ENCODE measurements around the gene CDC40. TPM values are rescaled to one million over a fixed set of nuclear protein-coding genes. Genes with fewer than 3 reads are reported as not detected.

CDC40 gene
- total RNA-seq, 4 donors from 2014 or later, result 12.7 to 29.7 (median 20.5) TPM

DNA sequence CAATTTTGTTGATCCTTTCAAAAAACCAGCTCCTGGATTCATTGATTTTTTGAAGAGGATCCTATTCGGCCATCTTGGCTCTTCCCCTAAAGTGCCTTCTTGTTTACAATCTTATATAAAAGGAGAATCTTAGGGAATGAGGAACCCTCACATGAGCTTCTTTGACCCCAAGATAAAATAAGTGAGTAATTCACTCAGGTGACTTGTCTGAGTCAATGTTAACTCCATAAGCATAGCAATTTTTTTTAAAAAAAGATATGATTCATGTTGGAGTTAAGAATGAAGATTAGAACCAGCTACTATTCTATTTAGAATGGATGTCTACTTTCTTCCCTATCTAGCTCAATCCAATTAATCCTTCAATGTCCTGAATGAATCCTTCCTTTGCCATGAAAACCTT, 21.7 kb upstream of the CDC40 start:
- TF ChIP-seq, protein P1, sequence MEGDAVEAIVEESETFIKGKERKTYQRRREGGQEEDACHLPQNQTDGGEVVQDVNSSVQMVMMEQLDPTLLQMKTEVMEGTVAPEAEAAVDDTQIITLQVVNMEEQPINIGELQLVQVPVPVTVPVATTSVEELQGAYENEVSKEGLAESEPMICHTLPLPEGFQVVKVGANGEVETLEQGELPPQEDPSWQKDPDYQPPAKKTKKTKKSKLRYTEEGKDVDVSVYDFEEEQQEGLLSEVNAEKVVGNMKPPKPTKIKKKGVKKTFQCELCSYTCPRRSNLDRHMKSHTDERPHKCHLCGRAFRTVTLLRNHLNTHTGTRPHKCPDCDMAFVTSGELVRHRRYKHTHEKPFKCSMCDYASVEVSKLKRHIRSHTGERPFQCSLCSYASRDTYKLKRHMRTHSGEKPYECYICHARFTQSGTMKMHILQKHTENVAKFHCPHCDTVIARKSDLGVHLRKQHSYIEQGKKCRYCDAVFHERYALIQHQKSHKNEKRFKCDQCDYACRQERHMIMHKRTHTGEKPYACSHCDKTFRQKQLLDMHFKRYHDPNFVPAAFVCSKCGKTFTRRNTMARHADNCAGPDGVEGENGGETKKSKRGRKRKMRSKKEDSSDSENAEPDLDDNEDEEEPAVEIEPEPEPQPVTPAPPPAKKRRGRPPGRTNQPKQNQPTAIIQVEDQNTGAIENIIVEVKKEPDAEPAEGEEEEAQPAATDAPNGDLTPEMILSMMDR (IDR thresholded peaks at IDR 0.05), result no peak
- no peak for TF ChIP-seq POLR2A (IDR thresholded peaks at IDR 0.05)

DNA sequence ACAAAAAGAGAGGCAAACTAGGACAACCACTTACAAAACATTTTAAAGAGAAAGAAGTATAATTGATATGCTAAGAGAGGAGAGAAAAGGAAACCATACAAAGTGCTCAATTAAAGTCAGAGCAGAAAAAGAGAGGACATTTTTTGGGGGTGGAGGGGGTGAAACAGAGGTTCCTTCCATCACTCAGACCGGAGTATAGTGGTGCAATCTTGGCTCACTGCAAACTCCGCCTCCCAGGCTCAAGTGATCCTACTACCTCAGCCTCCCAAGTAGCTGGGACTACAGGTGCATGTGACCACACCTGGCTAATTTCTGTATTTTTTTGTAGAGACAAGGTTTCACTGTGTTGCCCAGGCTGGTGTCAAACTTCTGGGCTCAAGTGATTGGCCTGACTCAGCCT, 10.1 kb upstream of the CDC40 start:
- no peak overlapping the region for H3K27ac ChIP-seq
- no peaks in the 10 kb centered on the region for H3K4me1 ChIP-seq
- no peak for DNase-seq
- no peaks in the 10 kb centered on the region for H3K27me3 ChIP-seq
- H3K4me3 ChIP-seq, result no peak overlapping the region
- no peaks in the 10 kb centered on the region for H3K9me3 ChIP-seq
- TF ChIP-seq POLR2A (IDR thresholded peaks at IDR 0.05), result no peak
- TF ChIP-seq, protein P1 (IDR thresholded peaks at IDR 0.05), result no peak
- H3K36me3 ChIP-seq, result no peaks in the 10 kb centered on the region

More for the DNA sequence above, 21.7 kb upstream of the CDC40 start:
- no peaks in the 10 kb centered on the region for H3K36me3 ChIP-seq
- H3K27me3 ChIP-seq, result no peaks in the 10 kb centered on the region
- no peak overlapping the region for H3K27ac ChIP-seq
- DNase-seq, result no peak
- no peaks in the 10 kb centered on the region for H3K9me3 ChIP-seq
- H3K4me1 ChIP-seq, result no peaks in the 10 kb centered on the region
- H3K4me3 ChIP-seq, result no peak overlapping the region

DNA sequence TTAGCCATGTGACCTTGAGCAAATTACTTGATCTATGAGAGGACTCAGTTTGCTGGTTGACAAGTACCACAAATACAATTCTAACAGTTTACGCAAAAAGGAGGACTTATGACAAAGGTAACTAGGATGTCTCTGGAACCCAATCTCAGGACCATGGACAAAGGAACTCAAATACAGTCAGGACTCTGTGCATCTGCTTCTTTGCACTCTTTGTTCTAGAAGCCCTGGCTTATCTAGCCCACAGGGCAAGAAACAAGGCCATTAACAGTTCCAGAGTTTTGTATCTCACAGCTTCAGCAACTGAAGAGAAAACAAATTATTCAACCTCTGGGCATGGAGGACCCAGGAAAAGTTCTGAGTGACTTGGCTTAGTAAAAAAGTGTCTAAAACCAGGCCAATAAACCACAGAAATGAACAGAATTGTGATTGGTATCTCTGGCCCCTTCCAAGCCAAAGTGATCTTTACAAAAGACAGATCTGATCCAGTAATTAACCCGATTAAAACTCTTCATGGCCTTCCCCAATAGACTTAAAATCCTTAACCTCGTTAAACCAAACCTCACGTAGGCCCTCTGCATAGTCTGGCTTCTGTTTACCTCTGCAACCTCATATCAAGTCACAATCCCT, 6.6 kb upstream of the CDC40 start:
- TF ChIP-seq POLR2A (IDR thresholded peaks at IDR 0.05), result no peak
- TF ChIP-seq, protein P1 (IDR thresholded peaks at IDR 0.05), result no peak
- no peaks in the 10 kb centered on the region for H3K9me3 ChIP-seq
- no peaks in the 10 kb centered on the region for H3K36me3 ChIP-seq
- no peaks in the 10 kb centered on the region for H3K4me1 ChIP-seq
- H3K4me3 ChIP-seq, result no peak overlapping the region
- no peaks in the 10 kb centered on the region for H3K27me3 ChIP-seq
- no peak overlapping the region for H3K27ac ChIP-seq
- no peak for DNase-seq

GRCh38 chr6:110178626-110179405, 1.4 kb upstream of the CDC40 start:
- Histone ChIP-seq H3K36me3 (no peaks in the 10 kb centered on the region), H3K27ac (peak overlapping the region; percentile 70 to 88 (median 77)), H3K4me1 (peaks cover 0 to 29% (median 4%) of the 10 kb centered on the region in 4 donors), H3K9me3 (no peaks in the 10 kb centered on the region), H3K27me3 (no peaks in the 10 kb centered on the region), H3K4me3 (peak overlapping the region; percentile 61 to 87 (median 71))
- TF ChIP-seq, protein P1 (IDR thresholded peaks at IDR 0.05), result peak; percentile 45 to 60 (median 59)
- TF ChIP-seq POLR2A (IDR thresholded peaks at IDR 0.05), result no peak
- DNase-seq, result peak; percentile 60 to 75 (median 61)

DNA sequence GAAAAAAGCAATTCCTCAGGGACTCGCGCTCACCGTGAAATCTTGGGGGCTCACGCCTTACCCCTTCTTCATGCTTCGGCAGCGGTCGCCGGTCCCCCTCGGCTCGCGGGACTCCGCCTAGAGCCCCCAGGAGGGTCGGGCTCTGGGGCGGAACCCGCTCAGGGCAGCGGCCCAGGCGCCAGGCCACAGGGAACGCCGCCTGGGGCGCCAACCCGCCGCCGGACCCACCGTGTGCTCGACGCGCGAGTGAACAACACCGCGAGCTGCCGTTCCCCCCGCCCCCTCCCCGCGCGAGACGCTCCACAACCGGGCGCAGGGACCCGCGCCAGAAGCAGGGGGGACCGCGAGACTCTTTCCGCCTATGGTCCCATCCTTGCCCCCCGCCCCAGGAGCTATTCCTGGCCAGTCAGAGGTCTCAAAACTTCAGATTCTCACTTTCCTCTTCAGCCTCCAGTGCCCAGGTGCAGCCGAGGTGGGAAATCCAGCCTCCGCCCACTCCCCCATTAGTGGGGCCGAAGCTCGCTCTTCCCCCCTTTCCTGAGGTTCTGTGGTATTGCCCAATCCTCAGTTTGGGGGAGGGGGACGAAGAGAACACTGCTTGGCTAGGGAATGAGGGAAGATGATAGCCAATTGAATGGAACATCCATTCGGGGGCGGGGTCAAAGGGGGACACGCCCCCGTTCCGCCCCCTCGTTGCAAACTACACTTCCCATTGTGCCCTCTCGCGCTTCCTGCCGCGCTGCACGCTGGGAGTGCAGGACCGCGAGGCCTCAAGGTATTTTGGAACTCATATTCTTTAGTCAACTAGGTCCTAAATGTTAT, 610 bp upstream of the CDC40 start, which contains the start of gene WASF1:
Gene WASF1 (minus strand): TSS at position 265 of the 822 bp plus-strand sequence. CDS start 52,069 bp downstream, outside the sequence.
- Histone ChIP-seq H3K4me3 (peak within 1 kb of the TSS; percentile 61 to 87 (median 71)), H3K4me1 (peaks cover 0 to 31% (median 4%) of the 10 kb centered on the region in 4 donors), H3K36me3 (no peaks in the 10 kb centered on the region), H3K27me3 (no peaks in the 10 kb centered on the region), H3K9me3 (no peaks in the 10 kb centered on the region), H3K27ac (peak within 1 kb of the TSS; percentile 73 to 88 (median 78))
- TF ChIP-seq, protein P1 (IDR thresholded peaks at IDR 0.05), result no peak
- no peak for TF ChIP-seq POLR2A (IDR thresholded peaks at IDR 0.05)
- DNase-seq, result peak; percentile 93 to 97 (median 94)

Measured in Peyer's patch (tissue), 4 donors.